H1 (cell line): ENCODE measurements around the gene CTBP2. TPM values are rescaled to one million over a fixed set of nuclear protein-coding genes. Genes with fewer than 3 reads are reported as not detected.

ENCODE experiments used
- CTCF ChIA-PET: fragments of 300-600 bp; sonication (Branson Sonifier 250); formaldehyde crosslinking; loops from one replicate; lab custom pipeline; 2021; ENCODE audit not compliant: partially characterized antibody; lab: Charles Lee
- POLR2A ChIA-PET: fragments of 300-600 bp; sonication (Branson Sonifier 250); formaldehyde crosslinking; loops from one replicate; lab custom pipeline; 2021; ENCODE audit warnings: inconsistent platforms; ENCODE audit not compliant: partially characterized antibody; lab: Charles Lee
- DNase-seq, 2 experiments: peaks; one replicate each; pipeline versions ENCODE4 v3.0.0 to v3.0.0-alpha.2; 2010 to 2022; ENCODE audit warnings: low spot score in 2 of 2, low read depth in 1 of 2, mixed read lengths in 1 of 2
- FAIRE-seq: peaks from 2 replicates; lab custom pipeline; 2011; peaks lifted over from hg19 to GRCh38; lab: Jason Lieb, UNC
- H2AFZ ChIP-seq: 2 replicates; pipeline ENCODE4 v1.8.1; 2012; ENCODE audit warnings: low read length, inconsistent platforms
- H2AK5ac ChIP-seq: 2 replicates; pipeline ENCODE4 v1.6.1; 2013; ENCODE audit warnings: low read depth, low read length
- H2BK120ac ChIP-seq: replicated peaks from 2 replicates; pipeline ENCODE3; 2013; ENCODE audit warnings: low read depth, low read length, inconsistent platforms
- H2BK12ac ChIP-seq: 2 replicates; pipeline ENCODE4 v1.6.1; 2013; ENCODE audit warnings: low read depth, low read length
- H2BK15ac ChIP-seq: 2 replicates; pipeline ENCODE4 v1.6.1; 2013; ENCODE audit warnings: low read length
- H2BK20ac ChIP-seq: 2 replicates; pipeline ENCODE4 v1.6.1; 2013; ENCODE audit warnings: low read length
- H2BK5ac ChIP-seq: 2 replicates; pipeline ENCODE4 v1.6.1; 2013; ENCODE audit warnings: low read depth, low read length
- H3K14ac ChIP-seq: 2 replicates; pipeline ENCODE4 v1.6.1; 2013; ENCODE audit warnings: inconsistent platforms; ENCODE audit not compliant: insufficient read length
- H3K18ac ChIP-seq: 2 replicates; pipeline ENCODE4 v1.6.1; 2013; ENCODE audit warnings: low read length; ENCODE audit errors: extremely low read depth
- H3K23ac ChIP-seq: 2 replicates; pipeline ENCODE4 v1.6.1; 2013; ENCODE audit warnings: inconsistent platforms; ENCODE audit not compliant: insufficient read length
- H3K23me2 ChIP-seq: 2 replicates; pipeline ENCODE4 v1.6.1; 2013; ENCODE audit warnings: low read depth, low read length
- H3K27ac ChIP-seq: 2 replicates; pipeline ENCODE4 v1.6.1; 2011; ENCODE audit warnings: low read depth, low read length, inconsistent platforms
- H3K27me3 ChIP-seq, 4 experiments: replicated peaks in 1 of 4; 1 replicate in 1 of 4; 2 replicates in 3 of 4; pipeline versions ENCODE4 v1.6.1 to v1.8.1; 2011 to 2013; ENCODE audit warnings: low read length in 3 of 4, mild to moderate bottlenecking in 3 of 4, inconsistent platforms in 2 of 4, mixed read lengths in 2 of 4, moderate library complexity in 1 of 4; ENCODE audit not compliant: control insufficient read depth in 3 of 4, insufficient read depth in 3 of 4; ENCODE audit errors: extremely low read depth in 1 of 4
- H3K36me3 ChIP-seq, 4 experiments: 2 replicates each; pipeline versions ENCODE4 v1.6.1 to v1.8.1; 2011 to 2013; ENCODE audit warnings: mild to moderate bottlenecking in 4 of 4, low read length in 3 of 4, moderate library complexity in 2 of 4, control low read depth in 1 of 4, inconsistent platforms in 1 of 4; ENCODE audit not compliant: insufficient read depth in 4 of 4, control insufficient read depth in 2 of 4
- H3K4ac ChIP-seq: replicated peaks from 2 replicates; pipeline ENCODE3; 2013; ENCODE audit warnings: low read length, low read depth, mixed read lengths, inconsistent platforms; ENCODE audit not compliant: insufficient read length
- H3K4me1 ChIP-seq, 4 experiments: replicated peaks in 1 of 4; 1 replicate in 1 of 4; 2 replicates in 3 of 4; pipeline versions ENCODE4 v1.6.1 to v1.8.1; 2011 to 2013; ENCODE audit warnings: low read length in 3 of 4, inconsistent platforms in 2 of 4, mixed read lengths in 1 of 4; ENCODE audit not compliant: insufficient read depth in 4 of 4, control insufficient read depth in 3 of 4
- H3K4me2 ChIP-seq, 2 experiments: 2 replicates each; pipeline versions ENCODE4 v1.6.1 to v1.8.1; 2011 to 2013; ENCODE audit warnings: low read depth in 2 of 2, low read length in 2 of 2, control low read depth in 1 of 2, inconsistent platforms in 1 of 2, mild to moderate bottlenecking in 1 of 2; ENCODE audit not compliant: insufficient read depth in 1 of 2
- H3K4me3 ChIP-seq, 4 experiments: fragments of 200-600, 300-600 bp in 1 of 4; sonication (generic), shearing (Covaris generic), sonication (Bioruptor Twin) in 1 of 4; 2 replicates each; pipeline versions ENCODE4 v1.5.1 to v1.8.1; 2011 to 2016; ENCODE audit warnings: low read length in 4 of 4, low read depth in 3 of 4, control low read depth in 2 of 4, inconsistent platforms in 2 of 4, mild to moderate bottlenecking in 2 of 4, mixed read lengths in 1 of 4, moderate library complexity in 1 of 4; ENCODE audit not compliant: insufficient read depth in 2 of 4; ENCODE audit errors: extremely low read depth in 1 of 4
- H3K56ac ChIP-seq: replicated peaks from 2 replicates; pipeline ENCODE3; 2013; ENCODE audit warnings: low read depth, mild to moderate bottlenecking, mixed read lengths, low read length, inconsistent platforms; ENCODE audit not compliant: insufficient read length
- H3K79me1 ChIP-seq: 2 replicates; pipeline ENCODE4 v1.6.1; 2013; ENCODE audit warnings: low read depth, low read length, control low read depth
- H3K79me2 ChIP-seq, 2 experiments: 2 replicates each; pipeline versions ENCODE4 v1.6.1 to v1.8.1; 2012 to 2013; ENCODE audit warnings: low read length in 2 of 2, mild to moderate bottlenecking in 2 of 2, inconsistent platforms in 1 of 2; ENCODE audit not compliant: insufficient read depth in 2 of 2, control insufficient read depth in 1 of 2
- H3K9ac ChIP-seq, 4 experiments: replicated peaks in 1 of 4; 1 replicate in 1 of 4; 2 replicates in 3 of 4; pipeline versions ENCODE4 v1.6.1 to v1.8.1; 2011 to 2013; ENCODE audit warnings: low read depth in 3 of 4, low read length in 3 of 4, control low read depth in 2 of 4, mild to moderate bottlenecking in 2 of 4, moderate library complexity in 2 of 4, inconsistent platforms in 1 of 4; ENCODE audit errors: extremely low read depth in 1 of 4
- H3K9me3 ChIP-seq, 2 experiments: 2 replicates each; pipeline versions ENCODE4 v1.6.1 to v1.8.1; 2012 to 2013; ENCODE audit warnings: mild to moderate bottlenecking in 2 of 2, moderate library complexity in 2 of 2, control low read depth in 1 of 2, inconsistent platforms in 1 of 2, low read depth in 1 of 2, low read length in 1 of 2, mixed read lengths in 1 of 2; ENCODE audit not compliant: insufficient read depth in 2 of 2
- H4K20me1 ChIP-seq, 2 experiments: replicated peaks in 1 of 2; 2 replicates each; pipeline versions ENCODE3 to v1.8.1; 2011 to 2013; ENCODE audit warnings: inconsistent platforms in 2 of 2, low read length in 2 of 2, mild to moderate bottlenecking in 1 of 2; ENCODE audit not compliant: insufficient read depth in 2 of 2, control insufficient read depth in 1 of 2
- H4K5ac ChIP-seq: 2 replicates; pipeline ENCODE4 v1.6.1; 2013; ENCODE audit warnings: low read length, low read depth, mixed read lengths, inconsistent platforms; ENCODE audit not compliant: insufficient read length
- H4K8ac ChIP-seq: 2 replicates; pipeline ENCODE4 v1.8.0; 2013; ENCODE audit warnings: mild to moderate bottlenecking, moderate library complexity, low read length, inconsistent platforms; ENCODE audit not compliant: insufficient read depth; ENCODE audit errors: extremely low read depth
- H4K91ac ChIP-seq: replicated peaks from 2 replicates; pipeline ENCODE3; 2013; ENCODE audit warnings: low read length, mixed read lengths, inconsistent platforms; ENCODE audit not compliant: insufficient read length
- GTF2F1 ChIP-seq: IDR thresholded peaks from 2 replicates; pipeline ENCODE4 v1.6.1; 2012; ENCODE audit warnings: low read depth, low read length, improper control_type of control experiment, borderline replicate concordance
- NRF1 ChIP-seq: IDR thresholded peaks from 2 replicates; pipeline ENCODE4 v1.6.1; 2011; ENCODE audit warnings: mild to moderate bottlenecking, low read depth, low read length, improper control_type of control experiment
- RNF2 ChIP-seq: fragments of 200-900, 300-1000 bp; sonication (generic); IDR thresholded peaks from 2 replicates; pipeline ENCODE4 v1.7.1; 2016; ENCODE audit warnings: borderline replicate concordance, low read depth, mild to moderate bottlenecking, antibody characterized with exemption, low read length; ENCODE audit not compliant: poor library complexity, severe bottlenecking; ENCODE audit errors: missing control alignments
- TAF1 ChIP-seq: IDR thresholded peaks from 2 replicates; pipeline ENCODE4 v1.6.1; 2011; ENCODE audit warnings: mild to moderate bottlenecking, low read depth, low read length
- YY1 ChIP-seq: IDR thresholded peaks from 2 replicates; pipeline ENCODE4 v1.6.1; 2011; ENCODE audit warnings: low read depth, mild to moderate bottlenecking, low read length
- WGBS, 2 experiments: shearing (Covaris generic) in 1 of 2; methylation state at CpG; one replicate each; pipeline versions ENCODE4 v1.1.6 to v1.1.7; 2013 to 2015; ENCODE audit warnings: low lambda C conversion rate in 2 of 2, mixed read lengths in 2 of 2, inconsistent platforms in 1 of 2, low coverage in 1 of 2, missing lambda C conversion rate in 1 of 2; ENCODE audit not compliant: insufficient replicate concordance in 2 of 2, insufficient coverage in 1 of 2, insufficient read length in 1 of 2; ENCODE audit errors: extremely low coverage in 1 of 2, missing lambda C conversion rate in 1 of 2; 5-methylcytosine and 5-hydroxymethylcytosine counted together
- polyA plus RNA-seq, 7 experiments: library from polyadenylated mRNA; depleted of rRNA in 3 of 7; stranded (reverse) in 5 of 7; unstranded in 2 of 7; fragments of >200 nt in 5 of 7; fragments of 200-250 nt in 2 of 7; gene quantifications; 1 replicate in 5 of 7; 2 replicates in 1 of 7; 4 replicates in 1 of 7; pipeline versions ENCODE4 v1.2.1 to v1.2.3, GENCODE V29; 2011 to 2013; ENCODE audit warnings: missing spikeins in 2 of 7, mixed read lengths in 2 of 7
- total RNA-seq: library from RNA; stranded (reverse); fragmentation: NEBNext Ultra II Directional; extraction: Animal tissue kit (Norgen Biotek cat#: 25700); gene quantifications from 2 replicates; pipeline ENCODE4 v1.2.1, GENCODE V29; 2021

CTBP2 gene
- total and polyA plus RNA-seq, 2 of the 8 experiments (the other 6 are each of a cell fraction or from before 2014, with no cell fraction given): 208 to 221 TPM

DNA sequence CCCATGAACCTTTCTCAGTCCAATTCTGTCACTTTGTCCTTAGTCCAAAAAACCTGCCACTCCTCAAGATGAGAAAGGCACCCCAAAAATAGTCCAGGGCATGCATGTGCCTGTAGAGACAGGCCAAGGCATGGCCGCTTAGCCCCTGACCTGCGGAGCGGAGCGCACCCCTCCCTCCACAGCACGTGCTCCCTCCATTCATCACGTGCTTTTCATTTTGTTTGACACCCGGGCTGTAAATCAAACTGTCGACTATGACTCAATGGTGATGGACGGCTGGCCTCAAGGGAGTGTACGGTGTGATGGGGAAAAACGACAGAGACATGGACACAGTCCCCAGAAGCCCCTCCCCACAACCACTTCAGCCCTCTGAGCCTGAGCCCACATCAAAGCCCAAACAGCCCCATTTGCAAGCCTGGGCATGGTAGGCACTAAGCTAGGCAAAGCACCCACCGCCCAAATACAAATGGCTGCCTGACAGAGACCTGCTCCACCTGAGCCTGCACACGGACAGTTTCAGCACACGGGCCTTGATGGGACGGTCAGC lies 127.8 kb downstream of the CTBP2 start:
- ChIA-PET POLR2A (interaction anchor here (0.9 kb wide), 1 partner anchor 9 kb away, joined by 3 read pairs; no protein-coding TSS in a partner anchor), CTCF (interaction anchor here (0.9 to 1.3 kb wide), 2 partner anchors 8 to 30 kb away, joined by 3 to 5 read pairs; no protein-coding TSS in a partner anchor)
- Histone ChIP-seq H3K27me3 (no peaks in the 10 kb centered on the region), H2BK120ac (no peak overlapping the region), H4K91ac (no peak overlapping the region), H3K4me2 (no peak overlapping the region), H3K56ac (no peak overlapping the region), H3K23ac (no peak overlapping the region), H3K9me3 (no peaks in the 10 kb centered on the region), H3K27ac (no peak overlapping the region), H3K9ac (no peak overlapping the region), H2BK12ac (no peak overlapping the region), H3K18ac (no peak overlapping the region), H2AFZ (no peak overlapping the region), H2BK15ac (no peak overlapping the region), H3K36me3 (peaks cover 4 to 53% (median 7%) of the 10 kb centered on the region in 4 experiments; a peak in 7 of 8 replicates), H3K23me2 (no peaks in the 10 kb centered on the region; the same call in 1 of the 2 replicates), H2BK20ac (no peak overlapping the region), H3K79me2 (peaks cover 11 to 99% of the 10 kb centered on the region in 2 experiments), H3K4me3 (no peak overlapping the region), H3K4me1 (peaks cover 4 to 17% (median 16%) of the 10 kb centered on the region in 4 experiments), H3K79me1 (peaks cover 35% of the 10 kb centered on the region), H4K5ac (no peak overlapping the region), H4K20me1 (peaks cover 43 to 44% of the 10 kb centered on the region in 2 experiments), H3K4ac (no peak overlapping the region), H4K8ac (0 out of 2 replicates have a peak overlapping the region, but pooled peaks have one; percentile 20), H3K14ac (no peak overlapping the region), H2BK5ac (no peak overlapping the region; the same call in 1 of the 2 replicates), H2AK5ac (no peak overlapping the region)
- DNase-seq (no peak), FAIRE-seq (no peak)
- WGBS, 2 experiments: 89% methylated on average over 15 of the region's 15 CpGs; no CpG with 5 or more reads in 1 of the 2 experiments
- TF ChIP-seq NRF1 (no peak), TAF1 (no peak), RNF2 (no peak), GTF2F1 (no peak), YY1 (no peak)
